ENCODE results near the gene OXA1L. TPM values are rescaled to one million over a fixed set of nuclear protein-coding genes. Genes with fewer than 3 reads are reported as not detected.
"Not testable (repeated sequence)": the region's sequence is repeated elsewhere in the genome, so short reads cannot be mapped to it uniquely, and the experiment has no call there.

Gene OXA1L
- polyA plus RNA-seq, 1 experiment, result 181 TPM

DNA sequence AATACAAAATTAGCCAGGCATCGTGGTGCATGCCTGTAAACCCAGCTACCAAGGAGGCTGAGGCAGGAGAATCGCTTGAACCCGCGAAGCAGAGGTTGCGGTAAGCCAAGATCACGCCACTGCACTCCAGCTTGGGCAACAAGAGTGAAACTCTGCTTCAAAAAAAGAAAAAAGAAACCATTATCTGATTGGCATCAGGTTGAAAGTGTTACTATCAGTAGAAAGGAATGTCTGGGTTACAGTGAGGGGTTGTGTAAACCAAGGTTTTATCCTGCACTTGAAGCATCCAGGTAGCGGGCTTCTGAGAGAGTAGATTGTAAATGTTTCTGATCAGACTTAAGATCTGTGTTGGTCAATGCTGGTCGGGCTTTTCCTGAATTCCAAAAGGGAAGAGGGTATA is 14.1 kb upstream of the OXA1L start:
- H3K27ac ChIP-seq (ENCODE audit: low read depth, low read length), result no peak overlapping the region
- TF ChIP-seq, protein P1, sequence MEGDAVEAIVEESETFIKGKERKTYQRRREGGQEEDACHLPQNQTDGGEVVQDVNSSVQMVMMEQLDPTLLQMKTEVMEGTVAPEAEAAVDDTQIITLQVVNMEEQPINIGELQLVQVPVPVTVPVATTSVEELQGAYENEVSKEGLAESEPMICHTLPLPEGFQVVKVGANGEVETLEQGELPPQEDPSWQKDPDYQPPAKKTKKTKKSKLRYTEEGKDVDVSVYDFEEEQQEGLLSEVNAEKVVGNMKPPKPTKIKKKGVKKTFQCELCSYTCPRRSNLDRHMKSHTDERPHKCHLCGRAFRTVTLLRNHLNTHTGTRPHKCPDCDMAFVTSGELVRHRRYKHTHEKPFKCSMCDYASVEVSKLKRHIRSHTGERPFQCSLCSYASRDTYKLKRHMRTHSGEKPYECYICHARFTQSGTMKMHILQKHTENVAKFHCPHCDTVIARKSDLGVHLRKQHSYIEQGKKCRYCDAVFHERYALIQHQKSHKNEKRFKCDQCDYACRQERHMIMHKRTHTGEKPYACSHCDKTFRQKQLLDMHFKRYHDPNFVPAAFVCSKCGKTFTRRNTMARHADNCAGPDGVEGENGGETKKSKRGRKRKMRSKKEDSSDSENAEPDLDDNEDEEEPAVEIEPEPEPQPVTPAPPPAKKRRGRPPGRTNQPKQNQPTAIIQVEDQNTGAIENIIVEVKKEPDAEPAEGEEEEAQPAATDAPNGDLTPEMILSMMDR (IDR thresholded peaks at IDR 0.05; ENCODE audit: low read depth, low read length), result no peak
- peaks cover 22% of the 10 kb centered on the region for H3K27me3 ChIP-seq (ENCODE audit: control insufficient read depth, insufficient read depth, low read length)
- POLR2A ChIA-PET, result no interaction called here
- CTCF ChIA-PET, result interaction anchor here (1.4 kb wide), 1 partner anchor 182 kb away, joined by 4 read pairs; no protein-coding TSS in a partner anchor
- no peak for DNase-seq (ENCODE audit: low read depth, low spot score)
- H3K4me3 ChIP-seq (ENCODE audit: low read depth, low read length), result no peak overlapping the region
- H3K9me3 ChIP-seq (ENCODE audit: control insufficient read depth, insufficient read depth, low read length), result no peaks in the 10 kb centered on the region

DNA sequence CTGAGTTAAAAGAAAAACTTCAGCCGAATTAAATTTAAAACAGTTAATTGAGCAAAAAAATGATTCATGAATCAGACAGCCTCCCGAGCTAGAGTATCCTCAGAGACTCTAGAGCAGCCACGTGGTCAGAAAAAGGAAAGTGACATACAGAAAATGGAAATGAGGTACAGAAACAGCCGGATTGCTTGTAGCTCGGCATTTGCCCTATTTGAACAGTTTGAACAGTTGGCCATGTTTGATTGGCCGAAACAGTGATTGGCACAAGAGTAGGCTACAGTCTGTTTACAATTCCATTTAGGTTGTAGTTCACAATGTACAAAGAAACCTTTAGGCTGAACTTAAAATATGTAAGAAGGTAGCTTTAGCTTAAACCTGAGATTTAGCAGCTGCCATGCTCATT is 12.9 kb upstream of the OXA1L start:
- no peak overlapping the region for H3K4me3 ChIP-seq (ENCODE audit: low read depth, low read length)
- peaks cover 18% of the 10 kb centered on the region for H3K27me3 ChIP-seq (ENCODE audit: control insufficient read depth, insufficient read depth, low read length)
- no peak overlapping the region for H3K27ac ChIP-seq (ENCODE audit: low read depth, low read length)
- no peak for DNase-seq (ENCODE audit: low read depth, low spot score)
- POLR2A ChIA-PET, result no interaction called here
- H3K9me3 ChIP-seq (ENCODE audit: control insufficient read depth, insufficient read depth, low read length), result no peaks in the 10 kb centered on the region
- CTCF ChIA-PET, result no interaction called here
- TF ChIP-seq, protein P1 (IDR thresholded peaks at IDR 0.05; ENCODE audit: low read depth, low read length), result no peak

DNA sequence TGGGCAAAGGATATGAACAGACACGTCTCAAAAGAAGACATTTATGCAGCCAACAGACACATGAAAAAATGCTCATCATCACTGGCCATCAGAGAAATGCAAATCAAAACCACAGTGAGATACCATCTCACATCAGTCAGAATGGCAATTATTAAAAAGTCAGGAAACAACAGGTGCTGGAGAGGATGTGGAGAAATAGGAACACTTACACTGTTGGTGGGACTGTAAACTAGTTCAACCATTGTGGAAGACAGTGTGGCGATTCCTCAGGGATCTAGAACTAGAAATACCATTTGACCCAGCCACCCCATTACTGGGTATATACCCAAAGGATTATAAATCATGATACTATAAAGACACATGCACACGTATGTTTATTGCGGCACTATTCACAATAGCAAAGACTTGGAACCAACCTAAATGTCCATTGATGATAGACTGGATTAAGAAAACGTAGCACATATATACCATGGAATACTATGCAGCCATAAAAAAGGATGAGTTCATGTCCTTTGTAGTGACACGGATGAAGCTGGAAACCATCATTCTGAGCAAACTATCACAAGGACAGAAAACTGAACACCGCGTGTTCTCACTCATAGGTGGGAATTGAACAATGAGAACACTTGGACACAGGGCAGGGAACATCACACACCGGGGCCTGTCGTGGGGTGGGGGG is 8.4 kb upstream of the OXA1L start:
- H3K27me3 ChIP-seq (ENCODE audit: control insufficient read depth, insufficient read depth, low read length); H3K4me3 ChIP-seq (ENCODE audit: low read depth, low read length); DNase-seq (ENCODE audit: low read depth, low spot score); H3K27ac ChIP-seq (ENCODE audit: low read depth, low read length); H3K9me3 ChIP-seq (ENCODE audit: control insufficient read depth, insufficient read depth, low read length); POLR2A ChIA-PET: not testable (repeated sequence)
- CTCF ChIA-PET, result interaction anchor here (0.6 kb wide), 1 partner anchor 94 kb away, joined by 4 read pairs; no protein-coding TSS in a partner anchor

DNA sequence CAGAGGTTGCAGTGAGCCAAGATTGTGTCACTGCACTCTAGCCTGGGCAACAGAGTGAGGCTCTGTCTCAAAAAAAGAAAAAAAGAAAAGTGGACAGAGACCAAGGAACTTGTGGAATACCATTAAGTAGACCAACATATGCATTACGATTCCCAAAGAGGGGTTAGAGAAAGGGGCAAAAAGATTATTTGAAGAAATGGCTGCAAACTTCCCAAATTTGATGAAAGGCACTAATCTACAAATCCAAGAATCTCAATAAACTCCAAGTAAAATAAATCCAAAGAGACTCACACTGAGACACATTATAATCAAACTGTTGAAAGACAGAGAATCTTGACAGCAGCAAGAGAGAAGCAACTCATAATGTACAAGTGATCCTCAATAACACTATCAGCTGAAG is 4.8 kb upstream of the OXA1L start:
- no peaks in the 10 kb centered on the region for H3K27me3 ChIP-seq (ENCODE audit: control insufficient read depth, insufficient read depth, low read length)
- ChIA-PET CTCF (interaction anchor here (1.1 kb wide), 1 partner anchor 205 kb away, joined by 5 read pairs; no protein-coding TSS in a partner anchor), POLR2A (no interaction called here)
- TF ChIP-seq, protein P1 (IDR thresholded peaks at IDR 0.05; ENCODE audit: low read depth, low read length), result no peak
- no peak for DNase-seq (ENCODE audit: low read depth, low spot score)
- no peak overlapping the region for H3K27ac ChIP-seq (ENCODE audit: low read depth, low read length)
- no peak overlapping the region for H3K4me3 ChIP-seq (ENCODE audit: low read depth, low read length)
- peaks cover 5% of the 10 kb centered on the region for H3K9me3 ChIP-seq (ENCODE audit: control insufficient read depth, insufficient read depth, low read length)

DNA sequence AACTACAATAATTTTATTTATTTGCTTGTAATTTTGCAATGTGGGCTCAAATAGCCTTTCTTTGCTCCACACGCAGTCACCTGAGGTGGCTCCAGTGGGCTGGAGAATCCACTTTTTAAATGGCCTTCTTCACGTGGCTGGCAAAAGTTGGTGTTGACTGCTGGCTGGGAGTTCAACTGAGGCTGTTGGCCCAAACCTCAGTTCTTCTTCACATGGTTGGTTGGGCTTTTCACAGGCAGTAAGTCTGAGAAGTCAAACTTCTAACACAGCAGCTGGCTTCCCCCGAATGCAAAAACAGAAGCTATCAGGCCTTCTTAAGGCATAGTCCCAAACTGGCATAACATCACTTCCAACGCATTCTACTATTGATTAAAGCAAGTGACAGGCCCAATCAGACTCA is 2.1 kb upstream of the OXA1L start:
- ChIA-PET POLR2A (no interaction called here), CTCF (interaction anchor here (0.6 to 2.0 kb wide), 3 partner anchors 87 to 207 kb away, joined by 3 to 8 read pairs (median 3); no protein-coding TSS in a partner anchor)
- TF ChIP-seq, protein P1 (IDR thresholded peaks at IDR 0.05; ENCODE audit: low read depth, low read length), result no peak
- no peak for DNase-seq (ENCODE audit: low read depth, low spot score)
- no peak overlapping the region for H3K27ac ChIP-seq (ENCODE audit: low read depth, low read length)
- H3K9me3 ChIP-seq (ENCODE audit: control insufficient read depth, insufficient read depth, low read length), result peaks cover 9% of the 10 kb centered on the region
- H3K4me3 ChIP-seq (ENCODE audit: low read depth, low read length), result no peak overlapping the region
- H3K27me3 ChIP-seq (ENCODE audit: control insufficient read depth, insufficient read depth, low read length), result no peaks in the 10 kb centered on the region

Measured in AG04450 (cell line).